SK-N-SH (cell line): ENCODE results near the gene EIF3B. TPM values are rescaled to one million over a fixed set of nuclear protein-coding genes. Genes with fewer than 3 reads are reported as not detected.
"Not testable (repeated sequence)": the region's sequence is repeated elsewhere in the genome, so short reads cannot be mapped to it uniquely, and the experiment has no call there.

ENCODE experiments used
- CTCF ChIA-PET: fragments of 300-600, 350-600 bp; formaldehyde crosslinking; extraction: SDS; loops from one replicate; lab custom pipeline; 2021; lab: Yijun Ruan, JAX
- POLR2A ChIA-PET: fragments of 350-600 bp; sonication (Branson Sonifier 250); formaldehyde crosslinking; extraction: SDS; loops from one replicate; lab custom pipeline; 2020; ENCODE audit warnings: antibody characterized with exemption, inconsistent platforms; lab: Yijun Ruan, JAX
- DNase-seq: peaks from one replicate; pipeline ENCODE4 v3.0.0; 2012
- H2AFZ ChIP-seq: fragments of 200-600 bp; sonication (generic); 2 replicates; pipeline ENCODE4 v1.8.1; 2016; ENCODE audit warnings: antibody characterized with exemption, mild to moderate bottlenecking, low read depth
- H3F3A ChIP-seq: fragments of 200-600 bp; sonication (generic); replicated peaks from 2 replicates; pipeline ENCODE3; 2016; ENCODE audit warnings: antibody characterized with exemption, mild to moderate bottlenecking; ENCODE audit not compliant: insufficient read depth
- H3K27ac ChIP-seq, 2 experiments: fragments of 200-500 bp in 1 of 2; fragments of 200-600 bp in 1 of 2; sonication (Bioruptor generic) in 1 of 2; sonication (generic), shearing (Covaris generic) in 1 of 2; 2 replicates each; pipeline versions ENCODE4 v1.5.1 to v1.6.1; 2014 to 2016; ENCODE audit warnings: low read depth in 2 of 2, inconsistent platforms in 1 of 2, low read length in 1 of 2, mild to moderate bottlenecking in 1 of 2, mixed read lengths in 1 of 2
- H3K27me3 ChIP-seq: fragments of 200-600 bp; sonication (generic), shearing (Covaris generic); 2 replicates; pipeline ENCODE4 v1.6.1; 2016; ENCODE audit warnings: mixed run types; ENCODE audit not compliant: insufficient read depth
- H3K36me3 ChIP-seq, 2 experiments: fragments of 200-500 bp in 1 of 2; fragments of 200-600 bp in 1 of 2; sonication (Bioruptor generic) in 1 of 2; sonication (generic) in 1 of 2; replicated peaks in 1 of 2; 2 replicates each; pipeline versions ENCODE3 to v1.5.1; 2014 to 2016; ENCODE audit warnings: low read length in 1 of 2, mild to moderate bottlenecking in 1 of 2; ENCODE audit not compliant: insufficient read depth in 2 of 2, control insufficient read depth in 1 of 2
- H3K4me1 ChIP-seq, 2 experiments: fragments of 200-500 bp in 1 of 2; fragments of 200-600 bp in 1 of 2; sonication (Bioruptor generic) in 1 of 2; sonication (generic), shearing (Covaris generic) in 1 of 2; 2 replicates each; pipeline versions ENCODE4 v1.5.1 to v1.6.1; 2014 to 2016; ENCODE audit warnings: low read depth in 1 of 2, low read length in 1 of 2, mixed run types in 1 of 2; ENCODE audit not compliant: insufficient read depth in 2 of 2, control insufficient read depth in 1 of 2
- H3K4me2 ChIP-seq: fragments of 200-600 bp; sonication (generic), shearing (Covaris generic); 2 replicates; pipeline ENCODE4 v1.6.1; 2017; ENCODE audit warnings: mixed run types
- H3K4me3 ChIP-seq, 2 experiments: fragments of 200-500 bp in 1 of 2; fragments of 200-600 bp in 1 of 2; sonication (Bioruptor generic) in 1 of 2; sonication (generic), shearing (Covaris generic) in 1 of 2; 2 replicates each; pipeline versions ENCODE4 v1.5.1 to v1.8.1; 2014 to 2016; ENCODE audit warnings: low read depth in 2 of 2, inconsistent platforms in 1 of 2, low read length in 1 of 2, mild to moderate bottlenecking in 1 of 2, mixed read lengths in 1 of 2, moderate library complexity in 1 of 2
- H3K79me2 ChIP-seq: fragments of 200-600 bp; sonication (generic); 2 replicates; pipeline ENCODE4 v1.8.1; 2017; ENCODE audit warnings: mild to moderate bottlenecking; ENCODE audit not compliant: insufficient read depth
- H3K9ac ChIP-seq: fragments of 200-600 bp; sonication (generic); 2 replicates; pipeline ENCODE4 v1.6.1; 2017; ENCODE audit warnings: mixed run types
- H3K9me2 ChIP-seq: fragments of 200-600 bp; sonication (generic); 2 replicates; pipeline ENCODE4 v1.6.1; 2017; ENCODE audit warnings: mixed run types
- H3K9me3 ChIP-seq: fragments of 200-600 bp; sonication (generic); 2 replicates; pipeline ENCODE4 v1.6.1; 2017; ENCODE audit warnings: mixed run types, mild to moderate bottlenecking, moderate library complexity
- H4K20me1 ChIP-seq: fragments of 200-600 bp; sonication (generic); 2 replicates; pipeline ENCODE4 v1.6.1; 2017; ENCODE audit warnings: mild to moderate bottlenecking, mixed run types; ENCODE audit not compliant: insufficient read depth
- FOSL2 ChIP-seq: IDR thresholded peaks from 2 replicates; pipeline ENCODE4 v1.4.0; 2012; ENCODE audit warnings: low read depth, mild to moderate bottlenecking, moderate library complexity, borderline replicate concordance
- IRF3 ChIP-seq: fragments of 150-350 bp; IDR thresholded peaks from 2 replicates; pipeline ENCODE4 v1.6.1; 2016; ENCODE audit warnings: mild to moderate bottlenecking, low read depth, low read length
- MAX ChIP-seq: IDR thresholded peaks from 2 replicates; pipeline ENCODE4 v1.4.0; 2012; ENCODE audit warnings: low read depth
- MEF2A ChIP-seq: IDR thresholded peaks from 2 replicates; pipeline ENCODE4 v1.4.0; 2012; ENCODE audit warnings: low read depth, borderline replicate concordance
- MXI1 ChIP-seq: IDR thresholded peaks from 2 replicates; pipeline ENCODE4 v1.6.1; 2012; ENCODE audit warnings: mild to moderate bottlenecking, low read depth, low read length, improper control_type of control experiment
- NRF1 ChIP-seq: IDR thresholded peaks from 2 replicates; pipeline ENCODE4 v1.6.1; 2012; ENCODE audit warnings: low read depth, mild to moderate bottlenecking, low read length
- PBX3 ChIP-seq: IDR thresholded peaks from 2 replicates; pipeline ENCODE4; 2012
- RCOR1 ChIP-seq: fragments of 150-350 bp; IDR thresholded peaks from 2 replicates; pipeline ENCODE4 v1.6.1; 2017; ENCODE audit warnings: antibody characterized with exemption, low read length
- REST ChIP-seq: IDR thresholded peaks from 2 replicates; pipeline ENCODE4 v1.6.1; 2012; ENCODE audit warnings: mild to moderate bottlenecking, low read depth, low read length, moderate library complexity
- RFX5 ChIP-seq: IDR thresholded peaks from 2 replicates; pipeline ENCODE4 v1.6.1; 2012; ENCODE audit warnings: mild to moderate bottlenecking, improper control_type of control experiment, low read length
- RXRA ChIP-seq: IDR thresholded peaks from 2 replicates; pipeline ENCODE4 v1.4.0; 2012; ENCODE audit warnings: low read depth, mild to moderate bottlenecking, borderline replicate concordance
- TEAD4 ChIP-seq: IDR thresholded peaks from 2 replicates; pipeline ENCODE4 v1.4.0; 2012; ENCODE audit warnings: mild to moderate bottlenecking, borderline replicate concordance; ENCODE audit not compliant: insufficient read depth
- WGBS: methylation state at CpG from one replicate; pipeline ENCODE4 v1.1.6; 2017; ENCODE audit warnings: low lambda C conversion rate; 5-methylcytosine and 5-hydroxymethylcytosine counted together
- polyA plus RNA-seq, 3 experiments: library from polyadenylated mRNA; depleted of rRNA; stranded (reverse); fragments of >200 nt; gene quantifications; 2 replicates each; pipeline ENCODE4 v1.2.3, GENCODE V29; 2012

Gene EIF3B
- polyA plus RNA-seq, 1 of the 3 experiments (the other 2 are of a cell fraction), result 151 TPM

GRCh38 chr7:2416063-2416462, 61.4 kb downstream of the EIF3B start (continued):
- TF ChIP-seq REST, result no peak
- no peak for TF ChIP-seq RCOR1

GRCh38 chr7:2416650-2417049, 62.0 kb downstream of the EIF3B start:
- no peak for DNase-seq
- 93% methylated on average over 6 of the region's 6 CpGs for WGBS
- H3F3A ChIP-seq, result peaks cover 25% of the 10 kb centered on the region
- peaks cover 0 to 9% of the 10 kb centered on the region in 2 experiments; a peak in 3 of 4 replicates for H3K4me1 ChIP-seq
- no peak overlapping the region for H2AFZ ChIP-seq
- H3K36me3 ChIP-seq, result no peaks in the 10 kb centered on the region
- H3K9ac ChIP-seq, result no peak overlapping the region
- peaks cover 7% of the 10 kb centered on the region; the same call in 1 of the 2 replicates for H4K20me1 ChIP-seq
- peaks cover 42% of the 10 kb centered on the region for H3K79me2 ChIP-seq
- ChIA-PET CTCF (interaction anchor here (1.2 to 1.9 kb wide), 2 partner anchors 15 to 35 kb away, joined by 5 to 6 read pairs; no protein-coding TSS in a partner anchor), POLR2A (interaction anchor here (0.6 kb wide), 1 partner anchor 489 kb away, joined by 5 read pairs; no protein-coding TSS in a partner anchor)
- TF ChIP-seq TEAD4 (no peak), MAX (no peak), NRF1 (no peak), FOSL2 (no peak), MXI1 (no peak), RXRA (no peak), MEF2A (no peak), PBX3 (no peak), RFX5 (no peak), IRF3 (no peak)
- H3K27ac ChIP-seq, result no peak overlapping the region
- H3K9me3 ChIP-seq, result no peaks in the 10 kb centered on the region
- H3K4me3 ChIP-seq, result no peak overlapping the region
- H3K4me2 ChIP-seq, result no peak overlapping the region
- H3K9me2 ChIP-seq, result no peaks in the 10 kb centered on the region
- H3K27me3 ChIP-seq, result no peaks in the 10 kb centered on the region

GRCh38 chr7:2417178-2417577, 62.6 kb downstream of the EIF3B start:
- not testable (repeated sequence) for H3K9me2 ChIP-seq, H3K4me3 ChIP-seq, H3K4me1 ChIP-seq, DNase-seq, H3K27ac ChIP-seq, H3K9me3 ChIP-seq, H3K27me3 ChIP-seq, H4K20me1 ChIP-seq, H2AFZ ChIP-seq, H3K36me3 ChIP-seq, H3K9ac ChIP-seq, H3K4me2 ChIP-seq
- WGBS, result 100% methylated on average over 3 of the region's 3 CpGs
- Histone ChIP-seq H3F3A (peaks cover 24% of the 10 kb centered on the region), H3K79me2 (peaks cover 42% of the 10 kb centered on the region)
- POLR2A ChIA-PET, result interaction anchor here (0.6 kb wide), 1 partner anchor 490 kb away, joined by 5 read pairs; no protein-coding TSS in a partner anchor
- CTCF ChIA-PET, result interaction anchor here (1.2 to 1.9 kb wide), 3 partner anchors 14 to 52 kb away, joined by 5 to 8 read pairs (median 6); no protein-coding TSS in a partner anchor
